Left cardiac atrium (tissue), 4 donors: ENCODE results near the gene PCDHGA5. TPM values are rescaled to one million over a fixed set of nuclear protein-coding genes. Genes with fewer than 3 reads are reported as not detected.
A peak's percentile ranks its signal among the peaks of the same experiment; 100 is the strongest.
"Not testable (repeated sequence)": the region's sequence is repeated elsewhere in the genome, so short reads cannot be mapped to it uniquely, and the experiment has no call there.

Experiments
- ATAC-seq, 2 donors: fragments of 200-7000 bp; cut with Tn5 transposase; one replicate each; pipeline ENCODE4 v1.9.1; 2020; ENCODE audit warnings: mild to moderate bottlenecking in 2 of 2, moderate library complexity in 2 of 2
- DNase-seq: peaks from one replicate; pipeline ENCODE4 v3.0.0-alpha.2; 2020
- intact Hi-C, 2 donors: fragments of 100-400 bp; cut with DNase I; formaldehyde crosslinking; loops; one replicate each; pipeline versions ENCODE4 v1.14.1 to v1.15.1; 2022 to 2023
- total RNA-seq, 2 donors: library from RNA; stranded (reverse); fragmentation: NEBNext Ultra II Directional; extraction: Animal tissue kit (Norgen Biotek cat#: 25700); gene quantifications; one replicate each; pipeline ENCODE4 v1.2.1, GENCODE V29; 2021
- donor health status: DM: no; HTN: yes; CAD: no.
- donor health status: DM: no; HTN: yes; CAD: no; lungs with severe emphysema.
- donor health status: DM: yes; HTN: yes; CAD: no.
- donor health status: Dilated cardiomyopathy.

Gene PCDHGA5
- total RNA-seq, 2 donors from 2014 or later: 3.5 to 4.3 TPM

- DNase-seq (no peak), ATAC-seq (no peak)
- intact Hi-C loops: loop anchor here in 1 of 2 donors (10.0 kb wide), 1 partner anchor 49 kb away; the partner anchor contains the start of genes PCDHGA4, PCDHGB1 and PCDHGB2
Observed at GRCh38 chr5:141403387-141403786, 39.4 kb downstream of the PCDHGA5 start.

DNA sequence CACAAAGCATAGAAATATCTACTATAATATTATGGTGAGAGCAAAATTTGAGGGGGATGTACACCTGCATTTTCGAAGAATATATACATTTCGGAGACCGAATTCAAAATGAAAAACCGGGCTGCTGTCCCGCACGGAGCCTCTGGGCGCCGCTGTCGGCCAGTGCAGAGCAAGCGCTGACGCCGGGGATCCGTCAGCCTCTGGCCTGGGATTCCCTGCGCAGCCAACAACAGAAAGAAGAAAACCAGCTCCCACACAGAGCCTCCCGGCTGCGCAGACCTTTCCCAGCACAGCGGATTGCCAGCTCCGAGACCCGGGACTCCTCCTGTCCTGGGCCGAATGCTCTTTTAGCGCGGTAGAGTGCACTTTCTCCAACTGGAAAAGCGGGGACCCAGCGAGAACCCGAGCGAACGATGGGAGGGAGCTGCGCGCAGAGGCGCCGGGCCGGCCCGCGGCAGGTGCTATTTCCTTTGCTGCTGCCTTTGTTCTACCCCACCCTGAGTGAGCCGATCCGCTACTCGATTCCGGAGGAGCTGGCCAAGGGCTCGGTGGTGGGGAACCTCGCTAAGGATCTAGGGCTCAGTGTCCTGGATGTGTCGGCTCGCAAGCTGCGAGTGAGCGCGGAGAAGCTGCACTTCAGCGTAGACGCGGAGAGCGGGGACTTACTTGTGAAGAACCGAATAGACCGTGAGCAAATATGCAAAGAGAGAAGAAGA lies 44.0 kb downstream of the PCDHGA5 start, which contains the start of gene PCDHGB6:
Gene PCDHGB6 (plus strand): TSS at position 232 of the 716 bp plus-strand sequence. CDS start 182 bp downstream, at position 414.
- DNase-seq (peak; percentile 58), ATAC-seq (peak; percentile 86 to 88)
- intact Hi-C loops: loop anchor here in 1 of 2 donors (10.0 kb wide), 1 partner anchor 53 kb away; the partner anchor contains the start of genes PCDHGA4, PCDHGB1 and PCDHGB2

GRCh38 chr5:141409598-141410306 lies 45.8 kb downstream of the PCDHGA5 start:
- intact Hi-C loops: loop anchor here (10.0 kb wide), 2 partner anchors 55 to 145 kb away; partner anchors contain the start of genes PCDHGA4 (in 1 of the 2), PCDHGB1 (in 1 of the 2) and PCDHGB2 (in 1 of the 2)
- ATAC-seq (no peak), DNase-seq (no peak)

- no peak for ATAC-seq
- intact Hi-C loops: loop anchor here in 1 of 2 donors (10.0 kb wide), 1 partner anchor 143 kb away; no protein-coding TSS in a partner anchor
- no peak for DNase-seq
Observed at GRCh38 chr5:141411575-141411974, 47.6 kb downstream of the PCDHGA5 start.

DNA sequence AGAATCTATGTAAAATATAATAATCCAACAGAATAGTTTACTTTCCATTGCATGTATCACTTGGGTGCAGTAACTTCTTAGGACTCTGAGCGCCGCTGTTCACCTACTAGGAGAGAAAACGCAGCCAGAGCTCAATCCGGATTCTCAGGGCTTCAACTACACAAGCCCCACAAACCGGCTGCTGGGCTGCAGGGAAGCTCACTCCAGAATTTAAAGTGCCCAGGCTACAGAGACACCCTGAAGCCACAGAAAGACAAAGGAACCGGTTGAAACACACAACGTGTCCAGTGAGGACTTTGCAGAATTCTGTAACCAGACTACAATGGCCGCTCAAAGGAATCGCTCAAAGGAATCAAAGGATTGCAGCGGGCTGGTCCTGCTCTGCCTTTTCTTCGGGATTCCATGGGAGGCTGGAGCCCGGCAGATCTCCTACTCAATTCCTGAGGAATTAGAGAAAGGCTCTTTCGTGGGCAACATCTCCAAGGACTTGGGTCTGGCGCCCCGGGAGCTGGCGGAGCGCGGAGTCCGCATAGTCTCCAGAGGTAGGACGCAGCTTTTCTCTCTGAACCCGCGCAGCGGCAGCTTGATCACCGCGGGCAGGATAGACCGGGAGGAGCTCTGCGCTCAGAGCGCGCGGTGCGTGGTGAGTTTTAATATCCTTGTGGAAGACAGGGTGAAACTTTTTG lies 49.0 kb downstream of the PCDHGA5 start, which contains the start of gene PCDHGA10:
Gene PCDHGA10 (plus strand): TSS at position 134 of the 686 bp plus-strand sequence. CDS start 189 bp downstream, at position 323.
- ATAC-seq (peak; percentile 35 to 68), DNase-seq (no peak)
- intact Hi-C loops: loop anchor here in 1 of 2 donors (10.0 kb wide), 1 partner anchor 142 kb away; no protein-coding TSS in a partner anchor

DNA sequence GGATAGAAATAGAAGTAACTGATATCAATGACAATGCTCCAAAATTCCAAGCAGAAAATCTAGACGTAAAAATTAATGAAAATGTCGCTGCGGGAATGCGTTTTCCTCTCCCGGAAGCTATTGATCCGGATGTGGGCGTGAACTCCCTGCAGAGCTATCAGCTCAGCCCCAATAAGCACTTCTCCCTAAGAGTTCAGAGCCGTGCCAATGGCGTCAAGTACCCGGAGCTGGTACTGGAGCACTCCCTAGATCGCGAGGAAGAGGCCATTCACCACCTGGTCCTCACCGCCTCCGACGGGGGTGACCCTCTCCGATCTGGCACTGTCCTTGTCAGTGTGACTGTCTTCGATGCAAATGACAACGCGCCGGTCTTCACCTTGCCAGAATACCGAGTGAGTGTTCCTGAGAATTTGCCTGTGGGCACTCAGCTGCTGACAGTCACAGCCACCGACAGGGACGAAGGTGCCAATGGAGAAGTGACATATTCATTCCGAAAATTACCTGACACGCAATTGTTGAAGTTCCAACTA lies 49.6 kb downstream of the PCDHGA5 start:
- ATAC-seq (no peak), DNase-seq (no peak)
- intact Hi-C loops: loop anchor here in 1 of 2 donors (10.0 kb wide), 1 partner anchor 141 kb away; no protein-coding TSS in a partner anchor

DNA sequence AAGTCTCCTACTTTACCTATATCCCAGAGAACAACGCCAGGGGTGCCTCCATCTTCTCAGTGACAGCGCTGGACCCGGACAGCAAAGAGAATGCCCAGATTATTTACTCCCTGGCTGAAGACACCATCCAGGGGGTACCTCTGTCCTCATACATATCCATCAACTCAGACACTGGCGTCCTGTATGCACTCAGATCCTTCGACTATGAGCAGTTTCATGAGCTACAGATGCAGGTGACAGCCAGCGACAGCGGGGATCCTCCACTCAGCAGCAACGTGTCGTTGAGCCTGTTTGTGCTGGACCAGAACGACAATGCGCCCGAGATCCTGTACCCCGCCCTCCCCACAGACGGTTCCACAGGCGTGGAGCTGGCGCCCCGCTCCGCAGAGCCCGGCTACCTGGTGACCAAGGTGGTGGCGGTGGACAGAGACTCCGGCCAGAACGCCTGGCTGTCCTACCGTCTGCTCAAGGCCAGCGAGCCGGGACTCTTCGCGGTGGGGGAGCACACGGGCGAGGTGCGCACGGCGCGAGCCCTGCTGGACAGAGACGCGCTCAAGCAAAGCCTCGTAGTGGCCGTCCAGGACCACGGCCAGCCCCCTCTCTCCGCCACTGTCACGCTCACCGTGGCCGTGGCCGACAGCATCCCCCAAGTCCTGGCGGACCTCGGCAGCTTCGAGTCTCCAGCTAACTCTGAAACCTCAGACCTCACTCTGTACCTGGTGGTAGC lies 50.7 kb downstream of the PCDHGA5 start:
- not testable (repeated sequence) for ATAC-seq, DNase-seq
- intact Hi-C loops: loop anchor here (5.0 to 10.0 kb wide), 2 partner anchors 140 to 148 kb away; no protein-coding TSS in a partner anchor

DNA sequence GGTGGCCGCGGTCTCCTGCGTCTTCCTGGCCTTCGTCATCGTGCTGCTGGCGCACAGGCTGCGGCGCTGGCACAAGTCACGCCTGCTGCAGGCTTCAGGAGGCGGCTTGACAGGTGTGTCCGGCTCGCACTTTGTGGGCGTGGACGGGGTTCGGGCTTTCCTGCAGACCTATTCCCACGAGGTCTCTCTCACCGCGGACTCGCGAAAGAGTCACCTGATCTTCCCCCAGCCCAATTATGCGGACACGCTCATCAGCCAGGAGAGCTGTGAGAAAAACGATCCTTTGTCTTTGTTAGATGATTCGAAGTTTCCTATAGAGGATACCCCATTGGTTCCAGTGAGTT lies 51.3 kb downstream of the PCDHGA5 start:
- DNase-seq, ATAC-seq: not testable (repeated sequence)
- intact Hi-C loops: loop anchor here (5.0 to 10.0 kb wide), 2 partner anchors 140 to 147 kb away; no protein-coding TSS in a partner anchor

Other genes with a start within 250 kb of the PCDHGA5 start
- 1 to 10 TPM; 1.6 to 2.4 TPM for gene PCDHB4, start 242.3 kb upstream of the PCDHGA5 start, total RNA-seq
- 1 to 10 TPM; 2.7 to 3.1 TPM for gene PCDHB5, start 229.0 kb upstream of the PCDHGA5 start, total RNA-seq
- gene PCDHB6, start 214.1 kb upstream of the PCDHGA5 start, total RNA-seq: under 1 TPM; 0.71 to 0.86 TPM
- gene PCDHB7, start 191.5 kb upstream of the PCDHGA5 start, total RNA-seq: 1 to 10 TPM; 1.0 to 1.7 TPM
- 1 to 10 TPM; 2.6 to 6.1 TPM for gene PCDHB8, start 186.4 kb upstream of the PCDHGA5 start, total RNA-seq
- 1 to 10 TPM; 2.6 to 3.1 TPM for gene PCDHB16, start 181.8 kb upstream of the PCDHGA5 start, total RNA-seq
- 1 to 10 TPM; 2.5 to 4.3 TPM for gene PCDHB9, start 177.0 kb upstream of the PCDHGA5 start, total RNA-seq
- 1 to 10 TPM; 1.3 to 1.5 TPM for gene PCDHB10, start 171.8 kb upstream of the PCDHGA5 start, total RNA-seq
- gene PCDHB11, start 164.5 kb upstream of the PCDHGA5 start, total RNA-seq: 1 to 10 TPM; 1.8 to 3.3 TPM
- 1 to 10 TPM; 2.4 to 2.6 TPM for gene PCDHB12, start 155.4 kb upstream of the PCDHGA5 start, total RNA-seq
- 1 to 10 TPM; 3.5 to 5.3 TPM for gene PCDHB13, start 150.2 kb upstream of the PCDHGA5 start, total RNA-seq
- 1 to 10 TPM; 3.9 to 5.8 TPM for gene PCDHB14, start 140.8 kb upstream of the PCDHGA5 start, total RNA-seq
- gene PCDHB15, start 118.8 kb upstream of the PCDHGA5 start, total RNA-seq: 1 to 10 TPM; 4.5 to 5.7 TPM
- gene SLC25A2, start 60.1 kb upstream of the PCDHGA5 start, total RNA-seq: not detected
- gene TAF7, start 43.4 kb upstream of the PCDHGA5 start, total RNA-seq: 10 to 100 TPM; 86.3 to 93.5 TPM
- gene PCDHGA1, start 33.6 kb upstream of the PCDHGA5 start, total RNA-seq: 1 to 10 TPM; 1.4 to 1.8 TPM
- 1 to 10 TPM; 4.5 to 7.3 TPM for gene PCDHGA2, start 25.4 kb upstream of the PCDHGA5 start, total RNA-seq
- gene PCDHGA3, start 20.3 kb upstream of the PCDHGA5 start, total RNA-seq: 1 to 10 TPM; 5.0 to 5.8 TPM
- 1 to 10 TPM; 3.0 to 3.2 TPM for gene PCDHGB1, start 14.1 kb upstream of the PCDHGA5 start, total RNA-seq
- gene PCDHGA4, start 9.1 kb upstream of the PCDHGA5 start, total RNA-seq: 1 to 10 TPM; 4.0 to 4.3 TPM
- gene PCDHGB2, start 4.2 kb upstream of the PCDHGA5 start, total RNA-seq: 1 to 10 TPM; 4.0 to 5.4 TPM
- gene PCDHGB3, start 6.1 kb downstream of the PCDHGA5 start, total RNA-seq: 1 to 10 TPM; 3.9 to 4.6 TPM
- 1 to 10 TPM; 3.7 to 4.4 TPM for gene PCDHGA6, start 9.7 kb downstream of the PCDHGA5 start, total RNA-seq
- gene PCDHGA7, start 18.6 kb downstream of the PCDHGA5 start, total RNA-seq: 1 to 10 TPM; 3.2 to 3.5 TPM
- gene PCDHGB4, start 23.5 kb downstream of the PCDHGA5 start, total RNA-seq: 1 to 10 TPM; 4.4 to 4.5 TPM
- gene PCDHGA8, start 28.5 kb downstream of the PCDHGA5 start, total RNA-seq: 1 to 10 TPM; 2.9 to 3.7 TPM
- gene PCDHGB5, start 33.8 kb downstream of the PCDHGA5 start, total RNA-seq: 1 to 10 TPM; 6.4 to 7.7 TPM
- 1 to 10 TPM; 3.6 to 4.0 TPM for gene PCDHGA9, start 38.6 kb downstream of the PCDHGA5 start, total RNA-seq
- gene PCDHGB6, start 43.9 kb downstream of the PCDHGA5 start, total RNA-seq: 1 to 10 TPM; 4.9 to 5.2 TPM
- gene PCDHGA10, start 48.8 kb downstream of the PCDHGA5 start, total RNA-seq: 1 to 10 TPM; 3.3 to 4.6 TPM
- 1 to 10 TPM; 7.6 to 8.8 TPM for gene PCDHGB7, start 53.5 kb downstream of the PCDHGA5 start, total RNA-seq
- 1 to 10 TPM; 3.2 to 3.5 TPM for gene PCDHGA11, start 56.9 kb downstream of the PCDHGA5 start, total RNA-seq
- gene PCDHGA12, start 66.3 kb downstream of the PCDHGA5 start, total RNA-seq: 1 to 10 TPM; 4.5 to 6.5 TPM
- gene PCDHGC3, start 111.8 kb downstream of the PCDHGA5 start, total RNA-seq: 10 to 100 TPM; 33.7 to 39.1 TPM
- 1 to 10 TPM; 1.4 to 1.7 TPM for gene PCDHGC4, start 120.9 kb downstream of the PCDHGA5 start, total RNA-seq
- 1 to 10 TPM in 1 of 2 donors, under 1 TPM in 1; 0.97 to 1.7 TPM for gene PCDHGC5, start 124.9 kb downstream of the PCDHGA5 start, total RNA-seq